Measurements from ENCODE around the gene SNRPA. TPM values are rescaled to one million over a fixed set of nuclear protein-coding genes. Genes with fewer than 3 reads are reported as not detected.
A peak's percentile ranks its signal among the peaks of the same experiment; 100 is the strongest.

Gene SNRPA
- total and polyA plus RNA-seq, 2 of the 13 experiments (the other 11 are each of a cell fraction or from before 2014, with no cell fraction given), result 59.6 to 162 TPM

DNA sequence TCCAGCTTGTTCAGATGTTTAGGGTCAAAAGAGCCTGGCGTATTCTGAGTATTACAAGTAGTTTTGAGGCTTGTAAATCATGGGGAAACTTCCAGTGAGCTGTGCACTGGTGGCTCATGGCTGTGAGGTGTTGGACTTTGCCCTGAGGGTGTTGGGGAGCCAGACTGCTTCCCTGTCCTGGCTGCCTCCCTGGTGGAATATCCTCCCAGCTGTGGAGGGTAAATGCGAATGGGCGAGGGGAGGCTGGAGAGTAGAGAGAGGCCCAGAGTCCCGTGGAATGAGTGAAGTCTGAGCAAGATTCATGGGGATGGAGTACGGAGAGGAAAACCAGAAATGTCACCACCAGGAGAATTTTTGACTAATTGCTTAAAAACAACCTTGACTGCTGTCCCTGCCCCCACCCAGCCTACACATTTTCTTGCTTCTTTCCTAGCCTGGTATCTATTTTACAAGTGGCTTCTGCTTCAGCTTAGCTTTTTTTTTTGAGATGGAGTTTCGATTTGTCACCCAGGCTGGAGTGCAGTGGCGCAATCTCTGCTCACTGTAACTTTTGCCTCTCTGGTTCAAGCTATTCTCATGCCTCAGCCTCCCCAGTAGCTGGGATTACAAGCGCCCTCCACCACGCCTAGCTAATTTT, 3.7 kb downstream of the SNRPA start (continued):
- TF ChIP-seq, protein P1, sequence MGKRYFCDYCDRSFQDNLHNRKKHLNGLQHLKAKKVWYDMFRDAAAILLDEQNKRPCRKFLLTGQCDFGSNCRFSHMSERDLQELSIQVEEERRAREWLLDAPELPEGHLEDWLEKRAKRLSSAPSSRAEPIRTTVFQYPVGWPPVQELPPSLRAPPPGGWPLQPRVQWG (CRISPR knock-in tag; IDR thresholded peaks at IDR 0.05; ENCODE audit: borderline replicate concordance, low read depth), result no peak
- TF ChIP-seq TBL1XR1 (IDR thresholded peaks at IDR 0.05; ENCODE audit: borderline replicate concordance, low read length, partially characterized antibody) (no peak), ZNF350 (CRISPR knock-in tag; IDR thresholded peaks at IDR 0.05; ENCODE audit: borderline replicate concordance, low read depth) (no peak), ZNF546 (CRISPR knock-in tag; conservative IDR thresholded peaks at IDR 0.05) (no peak), ASH2L (IDR thresholded peaks at IDR 0.05; ENCODE audit: insufficient read length, low read depth, low read length) (peak; percentile 23), ZNF563 (CRISPR knock-in tag; IDR thresholded peaks at IDR 0.05) (no peak), MYNN (CRISPR knock-in tag; IDR thresholded peaks at IDR 0.05; ENCODE audit: low read depth) (no peak), ZNF556 (CRISPR knock-in tag; IDR thresholded peaks at IDR 0.05; ENCODE audit: borderline replicate concordance) (0 out of 2 replicates have a peak, but pooled peaks have one; percentile 59), ETV5 (CRISPR knock-in tag; IDR thresholded peaks at IDR 0.05; ENCODE audit: borderline replicate concordance) (no peak), KDM5B (CRISPR knock-in tag; IDR thresholded peaks at IDR 0.05; ENCODE audit: borderline replicate concordance) (no peak)
- TF ChIP-seq, protein P2, sequence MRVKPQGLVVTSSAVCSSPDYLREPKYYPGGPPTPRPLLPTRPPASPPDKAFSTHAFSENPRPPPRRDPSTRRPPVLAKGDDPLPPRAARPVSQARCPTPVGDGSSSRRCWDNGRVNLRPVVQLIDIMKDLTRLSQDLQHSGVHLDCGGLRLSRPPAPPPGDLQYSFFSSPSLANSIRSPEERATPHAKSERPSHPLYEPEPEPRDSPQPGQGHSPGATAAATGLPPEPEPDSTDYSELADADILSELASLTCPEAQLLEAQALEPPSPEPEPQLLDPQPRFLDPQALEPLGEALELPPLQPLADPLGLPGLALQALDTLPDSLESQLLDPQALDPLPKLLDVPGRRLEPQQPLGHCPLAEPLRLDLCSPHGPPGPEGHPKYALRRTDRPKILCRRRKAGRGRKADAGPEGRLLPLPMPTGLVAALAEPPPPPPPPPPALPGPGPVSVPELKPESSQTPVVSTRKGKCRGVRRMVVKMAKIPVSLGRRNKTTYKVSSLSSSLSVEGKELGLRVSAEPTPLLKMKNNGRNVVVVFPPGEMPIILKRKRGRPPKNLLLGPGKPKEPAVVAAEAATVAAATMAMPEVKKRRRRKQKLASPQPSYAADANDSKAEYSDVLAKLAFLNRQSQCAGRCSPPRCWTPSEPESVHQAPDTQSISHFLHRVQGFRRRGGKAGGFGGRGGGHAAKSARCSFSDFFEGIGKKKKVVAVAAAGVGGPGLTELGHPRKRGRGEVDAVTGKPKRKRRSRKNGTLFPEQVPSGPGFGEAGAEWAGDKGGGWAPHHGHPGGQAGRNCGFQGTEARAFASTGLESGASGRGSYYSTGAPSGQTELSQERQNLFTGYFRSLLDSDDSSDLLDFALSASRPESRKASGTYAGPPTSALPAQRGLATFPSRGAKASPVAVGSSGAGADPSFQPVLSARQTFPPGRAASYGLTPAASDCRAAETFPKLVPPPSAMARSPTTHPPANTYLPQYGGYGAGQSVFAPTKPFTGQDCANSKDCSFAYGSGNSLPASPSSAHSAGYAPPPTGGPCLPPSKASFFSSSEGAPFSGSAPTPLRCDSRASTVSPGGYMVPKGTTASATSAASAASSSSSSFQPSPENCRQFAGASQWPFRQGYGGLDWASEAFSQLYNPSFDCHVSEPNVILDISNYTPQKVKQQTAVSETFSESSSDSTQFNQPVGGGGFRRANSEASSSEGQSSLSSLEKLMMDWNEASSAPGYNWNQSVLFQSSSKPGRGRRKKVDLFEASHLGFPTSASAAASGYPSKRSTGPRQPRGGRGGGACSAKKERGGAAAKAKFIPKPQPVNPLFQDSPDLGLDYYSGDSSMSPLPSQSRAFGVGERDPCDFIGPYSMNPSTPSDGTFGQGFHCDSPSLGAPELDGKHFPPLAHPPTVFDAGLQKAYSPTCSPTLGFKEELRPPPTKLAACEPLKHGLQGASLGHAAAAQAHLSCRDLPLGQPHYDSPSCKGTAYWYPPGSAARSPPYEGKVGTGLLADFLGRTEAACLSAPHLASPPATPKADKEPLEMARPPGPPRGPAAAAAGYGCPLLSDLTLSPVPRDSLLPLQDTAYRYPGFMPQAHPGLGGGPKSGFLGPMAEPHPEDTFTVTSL (CRISPR knock-in tag; IDR thresholded peaks at IDR 0.05; ENCODE audit: borderline replicate concordance), result no peak
- TF ChIP-seq, protein P3, sequence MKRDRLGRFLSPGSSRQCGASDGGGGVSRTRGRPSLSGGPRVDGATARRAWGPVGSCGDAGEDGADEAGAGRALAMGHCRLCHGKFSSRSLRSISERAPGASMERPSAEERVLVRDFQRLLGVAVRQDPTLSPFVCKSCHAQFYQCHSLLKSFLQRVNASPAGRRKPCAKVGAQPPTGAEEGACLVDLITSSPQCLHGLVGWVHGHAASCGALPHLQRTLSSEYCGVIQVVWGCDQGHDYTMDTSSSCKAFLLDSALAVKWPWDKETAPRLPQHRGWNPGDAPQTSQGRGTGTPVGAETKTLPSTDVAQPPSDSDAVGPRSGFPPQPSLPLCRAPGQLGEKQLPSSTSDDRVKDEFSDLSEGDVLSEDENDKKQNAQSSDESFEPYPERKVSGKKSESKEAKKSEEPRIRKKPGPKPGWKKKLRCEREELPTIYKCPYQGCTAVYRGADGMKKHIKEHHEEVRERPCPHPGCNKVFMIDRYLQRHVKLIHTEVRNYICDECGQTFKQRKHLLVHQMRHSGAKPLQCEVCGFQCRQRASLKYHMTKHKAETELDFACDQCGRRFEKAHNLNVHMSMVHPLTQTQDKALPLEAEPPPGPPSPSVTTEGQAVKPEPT (CRISPR knock-in tag; IDR thresholded peaks at IDR 0.05; ENCODE audit: low read depth), result no peak
- TF ChIP-seq, protein P4, sequence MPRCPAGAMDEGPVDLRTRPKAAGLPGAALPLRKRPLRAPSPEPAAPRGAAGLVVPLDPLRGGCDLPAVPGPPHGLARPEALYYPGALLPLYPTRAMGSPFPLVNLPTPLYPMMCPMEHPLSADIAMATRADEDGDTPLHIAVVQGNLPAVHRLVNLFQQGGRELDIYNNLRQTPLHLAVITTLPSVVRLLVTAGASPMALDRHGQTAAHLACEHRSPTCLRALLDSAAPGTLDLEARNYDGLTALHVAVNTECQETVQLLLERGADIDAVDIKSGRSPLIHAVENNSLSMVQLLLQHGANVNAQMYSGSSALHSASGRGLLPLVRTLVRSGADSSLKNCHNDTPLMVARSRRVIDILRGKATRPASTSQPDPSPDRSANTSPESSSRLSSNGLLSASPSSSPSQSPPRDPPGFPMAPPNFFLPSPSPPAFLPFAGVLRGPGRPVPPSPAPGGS (CRISPR knock-in tag; IDR thresholded peaks at IDR 0.05), result no peak
- TF ChIP-seq, protein P5, sequence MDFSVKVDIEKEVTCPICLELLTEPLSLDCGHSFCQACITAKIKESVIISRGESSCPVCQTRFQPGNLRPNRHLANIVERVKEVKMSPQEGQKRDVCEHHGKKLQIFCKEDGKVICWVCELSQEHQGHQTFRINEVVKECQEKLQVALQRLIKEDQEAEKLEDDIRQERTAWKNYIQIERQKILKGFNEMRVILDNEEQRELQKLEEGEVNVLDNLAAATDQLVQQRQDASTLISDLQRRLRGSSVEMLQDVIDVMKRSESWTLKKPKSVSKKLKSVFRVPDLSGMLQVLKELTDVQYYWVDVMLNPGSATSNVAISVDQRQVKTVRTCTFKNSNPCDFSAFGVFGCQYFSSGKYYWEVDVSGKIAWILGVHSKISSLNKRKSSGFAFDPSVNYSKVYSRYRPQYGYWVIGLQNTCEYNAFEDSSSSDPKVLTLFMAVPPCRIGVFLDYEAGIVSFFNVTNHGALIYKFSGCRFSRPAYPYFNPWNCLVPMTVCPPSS (IDR thresholded peaks at IDR 0.05), result no peak

Data from HepG2 (cell line).